Spinal cord (tissue), 10 donors: Measurements from ENCODE around the gene GABRB1. TPM values are rescaled to one million over a fixed set of nuclear protein-coding genes. Genes with fewer than 3 reads are reported as not detected.
A peak's percentile ranks its signal among the peaks of the same experiment; 100 is the strongest.

Source experiments
- DNase-seq, 6 donors: peaks; one replicate each; pipeline versions ENCODE4 v3.0.0 to v3.0.0-alpha.2; 2013 to 2015; ENCODE audit warnings: low spot score in 6 of 6, low read depth in 4 of 6
- H3K27ac ChIP-seq: one replicate; pipeline ENCODE4 v1.5.1; 2013; ENCODE audit warnings: low read depth, low read length, control low read depth
- H3K27me3 ChIP-seq: one replicate; pipeline ENCODE4 v1.6.1; 2013; ENCODE audit warnings: low read length; ENCODE audit not compliant: control insufficient read depth, insufficient read depth
- H3K36me3 ChIP-seq: one replicate; pipeline ENCODE4 v1.6.1; 2013; ENCODE audit warnings: low read length; ENCODE audit not compliant: control insufficient read depth, insufficient read depth
- H3K4me1 ChIP-seq: one replicate; pipeline ENCODE4 v1.6.1; 2013; ENCODE audit warnings: low read length; ENCODE audit not compliant: control insufficient read depth, insufficient read depth
- H3K4me3 ChIP-seq: one replicate; pipeline ENCODE4 v1.5.1; 2013; ENCODE audit warnings: low read depth, low read length, control low read depth
- H3K9me3 ChIP-seq: one replicate; pipeline ENCODE4 v1.6.1; 2013; ENCODE audit warnings: low read length; ENCODE audit not compliant: control insufficient read depth, insufficient read depth
- WGBS: methylation state at CpG from one replicate; pipeline ENCODE4 v1.1.5; 2013; ENCODE audit warnings: missing lambda C conversion rate; ENCODE audit not compliant: insufficient coverage; 5-methylcytosine and 5-hydroxymethylcytosine counted together
- long read RNA-seq, 4 donors: transcript quantifications; one replicate each; lab custom pipeline, GENCODE V29; 2026
- polyA plus RNA-seq, 2 donors: library from polyadenylated mRNA; unstranded; fragments of 120-200 nt; gene quantifications; one replicate each; pipeline ENCODE4 v1.2.1, GENCODE V29; 2013; ENCODE audit not compliant: insufficient read length in 2 of 2
- total RNA-seq, 2 donors: library from RNA; depleted of rRNA in 1 of 2; stranded (reverse); fragments of 120-200 nt in 1 of 2; fragments of >200 nt in 1 of 2; gene quantifications; one replicate each; pipeline versions ENCODE4 v1.2.3 to v1.2.4, GENCODE V29; 2013 to 2014
- donor health status: healthy.

GABRB1 gene
- 10 to 100 TPM; 11.7 to 49.1 TPM for total RNA-seq
- 1 to 10 TPM; 5.1 to 8.8 TPM for polyA plus RNA-seq
- long read RNA-seq, donor 1, partial matches to known transcripts = 0 of 1 reads
- long read RNA-seq, donor 1, other reads (novel, unspliced or antisense) = 0 of 1 reads
- long read RNA-seq, donor 2 = 0 reads
- long read RNA-seq, donor 3, partial matches to known transcripts = 0 of 1 reads
- long read RNA-seq, donor 3, other reads (novel, unspliced or antisense) = 0 of 1 reads
- long read RNA-seq, donor 4 = 0 reads

DNA sequence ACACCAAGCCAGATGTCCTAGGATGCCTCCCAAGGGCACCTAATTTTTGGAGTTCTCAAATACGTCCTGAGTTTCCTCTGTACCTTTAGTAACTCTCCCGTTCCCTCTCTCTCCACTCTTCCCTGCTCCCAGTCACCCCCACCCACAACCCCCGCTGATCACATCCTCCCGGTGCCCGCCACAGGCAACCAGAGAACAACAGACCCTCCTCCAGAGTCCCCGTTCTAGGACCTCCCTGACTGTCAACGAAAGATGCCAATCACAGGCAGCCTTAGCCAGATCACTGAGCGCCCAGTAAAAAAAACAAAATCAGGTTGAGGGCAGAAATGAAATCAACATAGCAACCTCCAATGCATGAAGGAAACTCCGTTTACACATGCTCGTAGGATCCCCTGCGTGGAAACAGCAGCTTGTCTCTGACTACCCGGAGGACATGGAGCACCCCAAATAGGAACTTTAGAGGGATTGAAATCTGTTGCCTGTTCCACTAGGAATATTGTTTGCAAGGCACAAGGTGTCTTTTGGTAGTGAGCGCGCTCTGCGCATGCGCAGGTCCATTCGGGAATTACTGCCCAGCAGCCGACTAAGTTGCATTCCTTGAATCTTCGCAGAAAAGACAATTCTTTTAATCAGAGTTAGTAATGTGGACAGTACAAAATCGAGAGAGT lies at the start of gene GABRB1:
Gene GABRB1 (plus strand): TSS at position 557 of the 668 bp plus-strand sequence.
- DNase-seq = peak; percentile 65 to 94 (median 76)
- 1% methylated on average over 18 of the region's 20 CpGs for WGBS

DNA sequence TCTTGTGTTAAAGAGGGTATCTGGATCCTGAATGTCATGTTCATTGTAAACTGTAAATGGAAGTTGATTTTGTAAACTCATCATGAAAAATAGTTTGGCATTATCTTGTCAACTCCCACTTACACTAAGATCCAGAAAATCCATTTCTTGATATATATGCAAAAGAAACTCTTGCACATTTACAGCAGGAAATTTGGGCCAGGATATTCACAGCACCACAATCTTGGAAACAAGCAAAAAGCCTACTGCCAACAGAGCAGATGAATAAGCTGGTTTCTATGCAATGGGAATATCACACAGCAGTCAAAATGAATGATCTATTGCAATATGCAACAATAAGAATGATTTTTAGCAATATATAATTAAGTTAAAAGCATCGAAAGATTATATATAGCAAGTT lies 46.6 kb upstream of the GABRB1 start:
- no peaks in the 10 kb centered on the region for H3K4me1 ChIP-seq
- peak in 1 of 6 donors; percentile 73 for DNase-seq
- H3K27ac ChIP-seq = no peak overlapping the region
- no peaks in the 10 kb centered on the region for H3K9me3 ChIP-seq
- no CpG with 5 or more reads among the region's 1 CpG for WGBS
- H3K36me3 ChIP-seq = no peaks in the 10 kb centered on the region
- no peaks in the 10 kb centered on the region for H3K27me3 ChIP-seq
- H3K4me3 ChIP-seq = no peak overlapping the region

More for the DNA sequence above, at the start of gene GABRB1:
- Histone ChIP-seq H3K36me3 (no peaks in the 10 kb centered on the region), H3K9me3 (no peaks in the 10 kb centered on the region), H3K4me1 (peaks cover 10% of the 10 kb centered on the region), H3K4me3 (peak within 1 kb of the TSS; percentile 56), H3K27me3 (peaks cover 5% of the 10 kb centered on the region), H3K27ac (peak within 1 kb of the TSS; percentile 29)

DNA sequence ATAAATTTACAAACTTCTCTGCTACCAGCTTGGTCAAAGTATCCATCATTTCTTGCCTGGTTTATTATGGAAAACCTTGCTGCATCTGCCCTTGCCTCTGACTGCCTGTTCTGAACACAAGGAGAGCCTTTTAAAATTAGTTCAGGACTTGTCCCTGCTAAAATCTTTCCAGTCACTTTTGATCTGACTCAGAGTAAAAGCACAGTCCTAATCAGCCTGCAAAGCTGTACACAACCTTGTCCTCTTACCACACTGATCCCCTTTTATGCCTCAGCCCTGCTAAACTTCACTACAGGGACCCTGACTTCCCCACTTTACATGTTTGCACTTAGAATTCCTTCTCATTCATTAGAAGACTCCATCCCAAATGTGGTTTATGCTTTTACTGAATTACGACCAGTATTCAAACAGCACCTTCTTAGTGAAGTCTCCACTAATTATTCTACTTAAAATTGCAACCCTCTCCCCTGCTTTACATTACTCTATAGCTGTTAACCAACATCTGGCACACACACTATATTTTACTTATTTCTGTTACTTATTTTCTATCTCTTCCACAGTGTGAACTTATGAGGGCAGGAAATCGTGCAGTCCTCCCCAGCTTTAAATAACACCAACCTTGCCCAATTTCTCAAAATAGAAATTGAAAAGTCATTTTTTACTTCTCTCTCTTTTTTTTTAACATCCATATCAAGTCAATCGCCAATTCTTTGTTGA lies 44.3 kb upstream of the GABRB1 start:
- no peaks in the 10 kb centered on the region for H3K4me1 ChIP-seq
- peaks cover 3% of the 10 kb centered on the region for H3K27me3 ChIP-seq
- no peak for DNase-seq
- H3K4me3 ChIP-seq = no peak overlapping the region
- no peak overlapping the region for H3K27ac ChIP-seq
- no peaks in the 10 kb centered on the region for H3K9me3 ChIP-seq
- 60% methylated on average over 3 of the region's 3 CpGs for WGBS
- H3K36me3 ChIP-seq = no peaks in the 10 kb centered on the region

GRCh38 chr4:46992338-46992737 lies 39.0 kb upstream of the GABRB1 start:
- no peaks in the 10 kb centered on the region for H3K9me3 ChIP-seq
- H3K4me1 ChIP-seq = peaks cover 16% of the 10 kb centered on the region
- H3K27me3 ChIP-seq = peaks cover 31% of the 10 kb centered on the region
- WGBS = 11% methylated on average over 1 of the region's 9 CpGs
- DNase-seq = no peak
- no peaks in the 10 kb centered on the region for H3K36me3 ChIP-seq
- H3K27ac ChIP-seq = no peak overlapping the region
- no peak overlapping the region for H3K4me3 ChIP-seq

- peak within 1 kb of the TSS; percentile 35 for H3K4me3 ChIP-seq
- H3K9me3 ChIP-seq = no peaks in the 10 kb centered on the region
- peak in 2 of 6 donors; percentile 67 to 78 for DNase-seq
- no peak within 1 kb of the TSS for H3K27ac ChIP-seq
- H3K27me3 ChIP-seq = peaks cover 31% of the 10 kb centered on the region
- H3K36me3 ChIP-seq = no peaks in the 10 kb centered on the region
- H3K4me1 ChIP-seq = peaks cover 16% of the 10 kb centered on the region
- 0% methylated on average over 65 of the region's 67 CpGs for WGBS
Observed at GRCh38 chr4:46993075-46994006, 38.0 kb upstream of the GABRB1 start, which contains the start of gene GABRA4. Gene GABRA4 (minus strand): TSS chr4:46993581. CDS start chr4:46993424, 157 bp downstream.

- H3K4me1 ChIP-seq = peaks cover 16% of the 10 kb centered on the region
- peaks cover 31% of the 10 kb centered on the region for H3K27me3 ChIP-seq
- no peaks in the 10 kb centered on the region for H3K36me3 ChIP-seq
- 0% methylated on average over 8 of the region's 14 CpGs for WGBS
- peak in 2 of 6 donors; percentile 15 for DNase-seq
- no peaks in the 10 kb centered on the region for H3K9me3 ChIP-seq
- no peak overlapping the region for H3K27ac ChIP-seq
- H3K4me3 ChIP-seq = peak overlapping the region; percentile 35
Observed at GRCh38 chr4:46994007-46994405, 37.4 kb upstream of the GABRB1 start.

DNA sequence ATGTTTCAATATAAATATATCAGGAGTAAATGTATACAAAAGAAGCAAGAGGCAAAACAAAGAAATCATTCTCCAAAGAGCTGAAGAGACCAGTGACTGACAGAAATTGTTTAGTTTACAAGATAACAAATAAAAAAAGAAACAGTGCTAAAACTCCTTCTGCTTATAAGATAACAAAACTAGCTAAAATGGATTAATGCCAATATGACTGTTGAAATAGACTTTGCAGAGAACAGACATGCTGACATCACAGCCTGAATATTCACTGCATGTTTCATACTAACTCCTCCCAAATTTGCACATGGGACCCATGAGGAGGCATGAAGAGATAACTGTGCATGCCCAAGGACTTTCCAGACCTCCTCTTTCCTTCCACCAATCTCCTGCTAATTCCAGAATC lies 31.8 kb upstream of the GABRB1 start:
- Histone ChIP-seq H3K27me3 (peaks cover 8% of the 10 kb centered on the region), H3K36me3 (no peaks in the 10 kb centered on the region), H3K4me3 (no peak overlapping the region), H3K27ac (no peak overlapping the region), H3K4me1 (no peaks in the 10 kb centered on the region), H3K9me3 (no peaks in the 10 kb centered on the region)
- no peak for DNase-seq

DNA sequence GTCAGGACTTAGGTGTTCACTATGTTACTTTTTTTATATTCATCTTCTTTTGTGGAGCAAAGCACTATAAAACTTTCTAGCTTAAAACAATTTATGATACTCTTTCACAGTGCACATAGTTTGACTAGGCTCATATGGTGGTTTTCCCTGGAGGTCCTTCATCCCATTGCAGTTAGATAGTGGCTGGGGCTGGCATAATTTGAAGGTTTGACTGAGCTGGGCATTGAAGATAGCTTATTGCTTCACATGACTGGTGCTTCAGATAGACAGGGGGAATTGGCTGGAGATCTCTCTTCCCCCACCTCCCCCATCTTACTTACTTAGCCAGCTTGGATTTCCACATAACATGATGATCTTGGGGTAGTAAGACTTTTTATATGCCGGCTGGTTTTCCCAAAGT lies 31.0 kb upstream of the GABRB1 start:
- H3K27ac ChIP-seq = no peak overlapping the region
- H3K4me1 ChIP-seq = no peaks in the 10 kb centered on the region
- no peaks in the 10 kb centered on the region for H3K36me3 ChIP-seq
- H3K4me3 ChIP-seq = no peak overlapping the region
- peaks cover under 1% of the 10 kb centered on the region for H3K27me3 ChIP-seq
- no peak for DNase-seq
- 100% methylated on average over 1 of the region's 1 CpG for WGBS
- no peaks in the 10 kb centered on the region for H3K9me3 ChIP-seq

DNA sequence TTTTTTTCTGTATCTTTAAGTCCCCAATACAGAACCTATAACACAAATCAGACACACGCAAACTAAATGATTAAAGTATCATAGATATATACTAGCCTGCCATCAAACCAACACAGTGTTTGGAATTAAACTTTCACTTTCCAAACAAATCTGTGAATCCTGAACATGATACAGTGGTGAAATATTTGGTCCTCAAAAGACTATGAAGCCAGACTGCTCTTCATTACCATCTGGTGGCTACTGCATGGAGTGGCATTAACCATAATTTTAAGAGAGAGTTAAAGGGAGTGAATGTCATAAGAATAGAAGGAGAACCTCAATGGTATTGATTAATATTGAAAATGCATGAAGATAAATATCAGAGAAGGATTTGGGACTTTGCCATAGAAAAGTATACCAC lies 28.8 kb upstream of the GABRB1 start:
- Histone ChIP-seq H3K9me3 (no peaks in the 10 kb centered on the region), H3K36me3 (no peaks in the 10 kb centered on the region), H3K4me1 (no peaks in the 10 kb centered on the region), H3K27me3 (no peaks in the 10 kb centered on the region), H3K27ac (no peak overlapping the region), H3K4me3 (no peak overlapping the region)
- no CpG with 5 or more reads among the region's 1 CpG for WGBS
- peak in 2 of 6 donors; percentile 19 to 39 for DNase-seq
